Epithelial cell of prostate (primary cell): ENCODE data around the gene SECTM1.
"Not testable (repeated sequence)": the region's sequence is repeated elsewhere in the genome, so short reads cannot be mapped to it uniquely, and the experiment has no call there.

Experiments
- DNase-seq: peaks from one replicate; pipeline ENCODE4 v3.0.0-alpha.2; 2011; ENCODE audit warnings: low read depth, low spot score
- H3K27ac ChIP-seq: fragments of 450-650 bp; 2 replicates; pipeline ENCODE4 v1.5.1; 2017; ENCODE audit warnings: mild to moderate bottlenecking

Gene SECTM1

GRCh38 chr17:82349287-82349701, 15.7 kb upstream of the SECTM1 start:
- no peak overlapping the region for H3K27ac ChIP-seq
- no peak for DNase-seq

DNA sequence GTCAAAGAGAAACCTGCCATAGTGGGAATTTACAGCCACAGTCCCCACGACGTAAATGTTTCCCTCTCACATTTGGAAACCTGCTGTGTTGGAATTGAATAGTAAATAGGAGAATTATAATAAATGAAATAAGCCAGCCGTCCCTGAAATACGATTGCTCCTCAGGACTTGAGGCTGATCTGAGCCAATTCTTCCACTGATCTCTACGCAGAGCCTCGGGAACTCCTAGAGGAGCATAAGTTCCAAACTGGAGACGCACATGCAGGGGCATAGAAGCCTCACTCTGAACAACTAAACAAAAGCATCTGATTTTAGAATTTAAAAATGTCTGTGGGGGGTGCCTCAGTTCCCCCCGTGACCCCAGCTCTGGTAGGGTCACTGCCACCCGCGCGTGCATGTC, 15.3 kb upstream of the SECTM1 start:
- DNase-seq = no peak
- no peak overlapping the region for H3K27ac ChIP-seq

DNA sequence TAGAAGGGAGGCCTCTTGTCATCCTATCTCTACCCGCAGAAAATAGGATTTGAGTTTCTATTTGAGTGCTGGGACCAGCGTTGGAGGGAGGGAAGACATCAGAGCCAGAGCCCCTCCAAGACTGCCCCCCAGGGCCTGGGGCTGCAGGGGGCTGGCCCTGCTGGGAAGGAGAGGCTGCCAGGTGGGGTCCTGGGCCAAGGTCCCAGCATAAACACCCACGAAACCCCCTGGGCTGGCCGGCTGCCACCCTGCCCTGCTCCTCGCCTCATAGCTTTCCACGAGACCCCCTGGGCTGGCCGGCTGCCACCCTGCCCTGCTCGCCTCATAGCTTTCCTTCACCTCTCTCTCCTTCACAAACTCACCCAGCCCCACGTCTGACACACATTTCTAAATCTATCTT, 14.9 kb upstream of the SECTM1 start:
- H3K27ac ChIP-seq = no peak overlapping the region
- no peak for DNase-seq

DNA sequence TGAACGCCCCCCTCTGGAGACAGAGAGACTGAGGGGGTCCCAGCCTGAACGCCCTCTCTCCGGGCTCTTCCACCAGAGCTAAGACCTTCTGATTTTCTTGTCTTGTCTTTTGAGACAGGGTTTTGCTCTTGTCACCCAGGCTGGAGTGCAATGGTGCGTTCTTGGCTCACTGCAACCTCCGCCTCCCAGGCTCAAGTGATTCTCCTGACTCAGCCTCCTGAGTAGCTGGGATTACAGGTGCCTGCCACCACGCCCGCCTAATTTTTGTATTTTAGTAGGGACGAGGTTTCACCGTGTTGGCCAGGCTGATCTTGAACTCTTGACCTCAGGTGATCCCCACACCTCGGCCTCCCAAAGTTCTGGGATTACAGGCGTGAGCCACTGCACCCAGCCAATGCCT, 14.4 kb upstream of the SECTM1 start:
- not testable (repeated sequence) for H3K27ac ChIP-seq, DNase-seq

DNA sequence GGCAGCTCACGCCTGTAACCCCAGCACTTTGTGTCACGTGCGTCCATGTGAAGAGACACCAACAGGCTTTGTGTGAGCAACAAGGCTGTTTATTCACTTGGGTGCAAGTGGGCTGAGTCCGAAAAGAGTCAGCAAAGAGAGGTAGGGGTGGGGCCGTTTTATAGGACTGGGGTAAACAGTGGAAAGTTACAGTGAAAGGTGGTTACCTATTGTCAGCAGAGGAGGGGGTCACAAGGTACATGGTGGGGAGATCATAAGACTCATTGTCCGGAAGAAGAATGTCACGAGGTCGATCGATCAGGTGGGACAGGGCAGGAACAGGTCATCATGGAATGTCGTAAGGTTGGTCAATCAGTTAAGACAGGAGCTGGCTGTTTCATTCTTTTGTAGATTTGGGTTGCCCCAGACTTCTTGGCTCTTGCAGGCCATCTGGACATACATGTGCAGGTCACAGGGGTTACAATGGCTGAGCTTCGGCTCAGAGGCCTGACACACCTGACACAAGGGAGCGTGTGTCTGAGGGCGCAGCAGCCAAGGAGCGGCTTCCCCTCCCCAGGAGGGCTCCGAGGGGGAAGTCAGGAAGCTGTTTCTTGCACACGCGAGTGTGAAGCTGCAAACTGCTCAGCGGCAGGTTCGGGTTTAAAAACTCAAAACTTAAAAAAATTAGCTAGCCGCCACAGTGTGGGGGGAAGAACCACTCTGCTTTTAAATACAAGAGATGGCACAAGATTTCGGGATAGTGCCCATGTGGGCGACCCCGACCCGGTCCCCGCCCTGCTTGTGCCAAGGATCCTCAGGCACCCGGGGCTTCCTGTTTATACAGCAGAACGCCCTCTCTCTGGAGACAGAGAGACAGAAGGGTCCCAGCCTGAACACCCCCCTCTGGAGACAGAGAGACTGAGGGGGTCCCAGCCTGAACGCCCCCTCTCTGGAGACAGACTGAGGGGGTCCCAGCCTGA, 13.1 kb upstream of the SECTM1 start:
- no peak for DNase-seq
- no peak overlapping the region for H3K27ac ChIP-seq

GRCh38 chr17:82345151-82345976, 11.8 kb upstream of the SECTM1 start:
- no peak for DNase-seq
- H3K27ac ChIP-seq = no peak overlapping the region

DNA sequence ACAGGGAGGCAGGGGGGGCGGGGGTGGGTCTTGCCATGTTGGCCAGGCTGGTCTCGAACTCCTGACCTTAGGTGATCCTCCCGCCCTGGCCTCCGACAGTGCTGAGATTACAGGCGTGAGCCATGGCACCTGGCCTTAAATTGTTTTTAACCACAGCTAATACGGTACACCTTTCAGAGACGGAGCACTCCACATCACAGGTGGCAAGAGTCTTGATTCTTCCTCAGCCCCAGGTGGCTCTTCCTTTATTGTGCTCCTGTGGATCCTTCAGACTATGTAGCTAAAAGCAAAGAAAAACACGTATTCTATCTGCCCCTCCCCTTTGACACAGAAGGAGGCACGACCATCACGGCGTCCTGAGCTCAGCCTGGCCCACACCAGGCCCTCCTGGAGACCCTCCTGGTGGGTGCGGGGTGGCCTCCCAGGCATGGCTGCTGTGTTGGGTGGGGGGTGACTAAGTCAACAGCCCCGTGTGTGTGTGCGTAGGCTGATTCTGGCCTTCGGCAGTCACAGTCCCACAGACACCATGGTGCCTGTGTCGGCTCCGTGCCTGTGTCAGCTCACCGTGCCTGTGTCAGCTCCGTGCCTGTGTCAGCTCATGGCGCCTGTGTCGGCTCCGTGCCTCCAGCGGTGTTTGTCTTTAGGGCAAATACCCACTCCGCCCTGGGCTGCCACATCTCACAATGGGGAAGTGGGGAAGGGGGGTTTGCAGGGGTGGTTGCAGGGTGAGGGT, 10.8 kb upstream of the SECTM1 start:
- DNase-seq = no peak
- H3K27ac ChIP-seq = no peak overlapping the region

GRCh38 chr17:82343560-82343959, 10.0 kb upstream of the SECTM1 start:
- no peak for DNase-seq
- H3K27ac ChIP-seq = no peak overlapping the region

GRCh38 chr17:82342361-82343079, 9.0 kb upstream of the SECTM1 start:
- no peak for DNase-seq
- H3K27ac ChIP-seq = no peak overlapping the region

- H3K27ac ChIP-seq = no peak overlapping the region
- no peak for DNase-seq
These were observed 6.3 kb upstream of the SECTM1 start for GRCh38 chr17:82339634-82340580.

DNA sequence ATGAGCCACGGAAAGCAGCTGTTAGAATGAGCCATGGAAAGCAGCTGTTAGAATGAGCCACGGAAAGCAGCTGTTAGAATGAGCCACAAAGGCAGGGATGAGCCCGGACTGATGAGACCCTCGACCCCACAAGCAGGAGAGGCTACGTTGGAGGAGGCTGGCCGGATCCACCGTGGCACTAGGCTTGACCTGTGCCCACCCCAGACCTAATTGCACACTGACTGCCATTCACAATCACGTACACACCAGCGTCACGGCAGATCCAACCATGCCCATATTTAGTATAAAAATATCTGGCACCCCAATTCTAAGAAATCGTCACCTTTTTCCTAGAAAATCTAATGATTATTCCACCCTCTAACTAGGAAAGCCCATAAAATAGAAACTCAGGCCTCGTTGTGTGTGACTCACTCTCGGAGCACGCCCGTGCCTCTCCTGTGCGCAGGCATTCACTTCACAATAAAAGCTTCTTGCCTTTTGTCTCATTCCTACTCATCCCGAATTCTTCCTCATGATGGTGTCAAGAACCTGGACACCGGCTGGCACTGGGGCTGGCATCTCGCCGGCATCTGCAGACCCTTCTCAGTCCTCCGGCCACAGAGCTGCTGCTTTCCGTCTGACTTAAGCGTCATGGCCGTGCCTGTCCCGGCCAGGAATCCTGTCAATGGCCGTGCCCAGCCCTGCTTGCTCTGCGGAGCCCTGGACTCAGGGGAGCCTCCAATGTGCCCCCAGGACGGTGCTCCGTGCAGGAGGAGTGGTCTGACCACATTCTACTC, 5.5 kb upstream of the SECTM1 start:
- DNase-seq = no peak
- H3K27ac ChIP-seq = no peak overlapping the region

- H3K27ac ChIP-seq = no peak overlapping the region
These were observed 1.2 kb upstream of the SECTM1 start for GRCh38 chr17:82334622-82335394.

GRCh38 chr17:82334204-82334621, 647 bp upstream of the SECTM1 start:
- DNase-seq = no peak
- H3K27ac ChIP-seq = no peak overlapping the region

More at GRCh38 chr17:82334622-82335394, 1.2 kb upstream of the SECTM1 start:
- DNase-seq = no peak

GRCh38 chr17:82332669-82333278, 792 bp downstream of the SECTM1 start:
- no peak overlapping the region for H3K27ac ChIP-seq
- no peak for DNase-seq

DNA sequence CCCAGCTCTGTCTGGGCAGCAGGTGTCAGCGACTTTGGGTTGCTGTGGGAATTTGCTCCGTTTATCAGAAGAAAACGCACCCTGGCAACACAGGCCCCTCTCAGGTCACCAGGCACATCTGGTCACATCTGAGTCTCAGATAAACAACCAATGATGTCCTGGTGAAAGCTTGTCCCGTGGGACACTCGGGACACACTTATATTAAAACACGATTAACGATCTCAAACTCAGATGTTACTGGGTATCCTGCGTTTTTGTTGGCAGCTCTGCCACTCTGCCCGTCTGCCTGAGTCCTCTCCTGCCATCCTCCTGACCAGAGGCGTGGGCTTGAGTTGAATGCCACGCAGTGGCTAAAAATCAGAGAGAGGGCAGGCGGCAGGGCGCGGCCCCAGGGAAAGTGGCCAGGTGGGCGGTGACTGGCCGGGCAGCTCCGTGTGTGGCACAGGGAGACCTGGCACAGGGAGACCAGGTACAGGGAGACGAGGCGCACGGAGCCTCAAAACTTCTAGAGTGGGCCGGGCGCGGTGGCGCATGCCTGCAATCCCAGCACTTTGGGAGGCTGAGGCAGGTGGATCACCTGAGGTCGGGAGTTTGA, 2.1 kb downstream of the SECTM1 start:
- DNase-seq = no peak
- H3K27ac ChIP-seq = no peak overlapping the region
